ENCODE results near the gene NT5DC2.

- TF ChIP-seq CTCF (conservative IDR thresholded peaks at IDR 0.05; ENCODE audit: low read length) (no peak), EZH2phosphoT487 (IDR thresholded peaks at IDR 0.05; ENCODE audit: borderline replicate concordance) (no peak)
Observed at GRCh38 chr3:52512727-52513126, 20.9 kb downstream of the NT5DC2 start.

Measured in Loucy (cell line).